GM12801 (cell line): ENCODE data around the gene DHRS12.

Experiments
- CTCF ChIP-seq: IDR thresholded peaks from one replicate; pipeline ENCODE4 v1.5.1; 2011; ENCODE audit warnings: control low read depth; ENCODE audit not compliant: insufficient read length; ENCODE audit errors: extremely low read depth

The DHRS12 gene

GRCh38 chr13:51782026-51782710, 21.8 kb downstream of the DHRS12 start:
- no peak for TF ChIP-seq CTCF

- no peak for TF ChIP-seq CTCF
Measured at GRCh38 chr13:51781246-51782022, 22.5 kb downstream of the DHRS12 start.

- TF ChIP-seq CTCF, result no peak
Measured at GRCh38 chr13:51780099-51780498, 23.9 kb downstream of the DHRS12 start.

GRCh38 chr13:51778392-51778791, 25.6 kb downstream of the DHRS12 start:
- no peak for TF ChIP-seq CTCF

GRCh38 chr13:51777921-51778320, 26.0 kb downstream of the DHRS12 start:
- no peak for TF ChIP-seq CTCF

- no peak for TF ChIP-seq CTCF
Measured at GRCh38 chr13:51776179-51776578, 27.8 kb downstream of the DHRS12 start.

GRCh38 chr13:51773515-51773914, 30.4 kb downstream of the DHRS12 start:
- TF ChIP-seq CTCF, result no peak
